ENCODE results near the gene FAM124A. TPM values are rescaled to one million over a fixed set of nuclear protein-coding genes. Genes with fewer than 3 reads are reported as not detected.
A peak's percentile ranks its signal among the peaks of the same experiment; 100 is the strongest.

Gene FAM124A
- total and polyA plus RNA-seq, 2 experiments from 2014 or later: 37.7 to 109 TPM

- no peak for ATAC-seq
- H3K27ac Mint-ChIP-seq: no peak overlapping the region; the same call in 1 of the 2 replicates
- H3K9me3 Mint-ChIP-seq: no peaks in the 10 kb centered on the region; the same call in 2 of the 3 replicates
- peaks cover 60% of the 10 kb centered on the region for H3K4me1 Mint-ChIP-seq
- Histone ChIP-seq H3K79me2 (replicated peaks; ENCODE audit: insufficient read depth) (no peaks in the 10 kb centered on the region), H4K20me1 (replicated peaks; ENCODE audit: insufficient read depth) (no peaks in the 10 kb centered on the region), H3K4me1 (ENCODE audit: insufficient read depth) (peaks cover 52% of the 10 kb centered on the region), H3K36me3 (ENCODE audit: insufficient read depth) (no peaks in the 10 kb centered on the region), H3K27me3 (ENCODE audit: insufficient read depth) (no peaks in the 10 kb centered on the region), H3K9me2 (ENCODE audit: insufficient read depth) (peaks cover 8% of the 10 kb centered on the region), H2AFZ (no peak overlapping the region), H3K4me2 (peak overlapping the region; percentile 33), H3F3A (replicated peaks; ENCODE audit: low read depth) (peaks cover 20% of the 10 kb centered on the region), H3K27ac (ENCODE audit: low read depth) (peak overlapping the region; percentile 80), H3K4me3 (no peak overlapping the region)
- peaks cover 5% of the 10 kb centered on the region; the same call in 1 of the 3 replicates for H3K36me3 Mint-ChIP-seq (ENCODE audit: low read depth)
- DNase-seq (ENCODE audit: low spot score): no peak
- H3K27me3 Mint-ChIP-seq (ENCODE audit: insufficient read depth, low read depth, poor library complexity): peaks cover 11% of the 10 kb centered on the region
- TF ChIP-seq CTCF (conservative IDR thresholded peaks at IDR 0.05; ENCODE audit: low read depth in 2 of 2): no peak
- no peak for TF ChIP-seq EZH2phosphoT487 (IDR thresholded peaks at IDR 0.05; ENCODE audit: unreplicated experiment)
- no peak for TF ChIP-seq JUNB (IDR thresholded peaks at IDR 0.05; ENCODE audit: unreplicated experiment)
- TF ChIP-seq ZNF114 (CRISPR knock-in tag; IDR thresholded peaks at IDR 0.05): no peak
- TF ChIP-seq NANOG (IDR thresholded peaks at IDR 0.05; ENCODE audit: borderline replicate concordance): no peak
- TF ChIP-seq POLR2AphosphoS5 (IDR thresholded peaks at IDR 0.05; ENCODE audit: low read depth): no peak
- no peak for TF ChIP-seq REST (IDR thresholded peaks at IDR 0.05; ENCODE audit: unreplicated experiment)
- no peak for TF ChIP-seq CREB1 (CRISPR knock-in tag; IDR thresholded peaks at IDR 0.05; ENCODE audit: low read depth)
- TF ChIP-seq ZNF462 (CRISPR knock-in tag; IDR thresholded peaks at IDR 0.05): no peak
- no peak for TF ChIP-seq STAT1 (IDR thresholded peaks at IDR 0.05; ENCODE audit: unreplicated experiment)
- TF ChIP-seq EZH2 (IDR thresholded peaks at IDR 0.05; ENCODE audit: low read depth, unreplicated experiment): no peak
- no peak for TF ChIP-seq ZNF331 (CRISPR knock-in tag; IDR thresholded peaks at IDR 0.05; ENCODE audit: low read depth)
- TF ChIP-seq ETS1 (IDR thresholded peaks at IDR 0.05): no peak
- no peak overlapping the region for H3K4me3 Mint-ChIP-seq
Measured at GRCh38 chr13:51303882-51304281, 81.7 kb downstream of the FAM124A start.
